ENCODE data around the gene LIPI. TPM values are rescaled to one million over a fixed set of nuclear protein-coding genes. Genes with fewer than 3 reads are reported as not detected.

Gene LIPI
- total and polyA plus RNA-seq, 2 of the 13 experiments (the other 11 are each of a cell fraction or from before 2014, with no cell fraction given) = not detected

DNA sequence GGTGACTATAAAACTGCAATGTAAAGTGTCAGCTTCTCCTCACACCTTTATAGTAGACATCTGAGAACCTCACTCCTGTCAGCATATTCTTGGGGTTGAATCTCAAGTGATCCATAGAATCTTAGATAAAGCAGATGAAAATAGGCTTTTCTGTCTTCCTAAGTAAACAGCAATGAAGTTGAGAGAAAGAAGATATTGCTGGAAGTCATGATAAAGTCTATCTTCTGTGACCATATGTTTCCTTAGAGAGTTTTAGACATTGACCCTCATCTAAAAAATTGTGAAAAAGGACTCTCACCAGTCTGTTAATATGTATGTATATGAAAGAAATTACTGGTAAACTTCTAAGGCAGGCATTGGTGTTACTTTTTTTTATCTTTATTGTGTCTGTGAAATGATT, 66.8 kb downstream of the LIPI start (continued):
- TF ChIP-seq ZNF749 (CRISPR knock-in tag; IDR thresholded peaks at IDR 0.05; ENCODE audit: borderline replicate concordance) (no peak), KDM5B (CRISPR knock-in tag; IDR thresholded peaks at IDR 0.05; ENCODE audit: borderline replicate concordance) (no peak), PHF21A (CRISPR knock-in tag; IDR thresholded peaks at IDR 0.05) (no peak), ZNF878 (CRISPR knock-in tag; IDR thresholded peaks at IDR 0.05) (no peak), MYNN (CRISPR knock-in tag; IDR thresholded peaks at IDR 0.05; ENCODE audit: low read depth) (no peak)
- TF ChIP-seq, protein P1, sequence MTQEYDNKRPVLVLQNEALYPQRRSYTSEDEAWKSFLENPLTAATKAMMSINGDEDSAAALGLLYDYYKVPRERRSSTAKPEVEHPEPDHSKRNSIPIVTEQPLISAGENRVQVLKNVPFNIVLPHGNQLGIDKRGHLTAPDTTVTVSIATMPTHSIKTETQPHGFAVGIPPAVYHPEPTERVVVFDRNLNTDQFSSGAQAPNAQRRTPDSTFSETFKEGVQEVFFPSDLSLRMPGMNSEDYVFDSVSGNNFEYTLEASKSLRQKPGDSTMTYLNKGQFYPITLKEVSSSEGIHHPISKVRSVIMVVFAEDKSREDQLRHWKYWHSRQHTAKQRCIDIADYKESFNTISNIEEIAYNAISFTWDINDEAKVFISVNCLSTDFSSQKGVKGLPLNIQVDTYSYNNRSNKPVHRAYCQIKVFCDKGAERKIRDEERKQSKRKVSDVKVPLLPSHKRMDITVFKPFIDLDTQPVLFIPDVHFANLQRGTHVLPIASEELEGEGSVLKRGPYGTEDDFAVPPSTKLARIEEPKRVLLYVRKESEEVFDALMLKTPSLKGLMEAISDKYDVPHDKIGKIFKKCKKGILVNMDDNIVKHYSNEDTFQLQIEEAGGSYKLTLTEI (CRISPR knock-in tag; conservative IDR thresholded peaks at IDR 0.05) = no peak

DNA sequence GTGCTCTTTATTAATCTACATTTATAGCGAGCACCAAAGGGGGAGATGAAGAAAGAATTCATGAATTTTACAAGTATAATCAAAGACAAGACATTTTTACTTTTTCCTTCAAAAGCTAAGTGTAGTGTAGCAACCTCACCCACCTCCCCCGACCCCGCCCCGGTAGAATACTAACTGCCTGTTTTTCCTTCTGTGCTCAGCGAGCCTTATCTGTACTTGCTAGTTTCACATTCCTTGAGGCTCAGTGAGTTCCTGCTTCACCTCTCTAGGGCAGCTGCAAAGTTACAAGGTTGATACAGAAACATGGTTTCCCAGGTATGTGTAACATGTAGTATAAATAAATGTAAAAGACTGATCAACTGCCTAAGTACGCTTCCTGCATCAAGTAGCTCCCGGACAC, 86.5 kb downstream of the LIPI start:
- DNase-seq (ENCODE audit: low spot score) (no peak), FAIRE-seq (no peak), ATAC-seq (no peak)
- Histone ChIP-seq H3K79me2 (ENCODE audit: insufficient read depth, low read length) (no peaks in the 10 kb centered on the region), H3K36me3 (replicated peaks in 1 of 2; ENCODE audit: control insufficient read depth in 1 of 2, insufficient read depth in 2 of 2, low read length in 2 of 2) (no peaks in the 10 kb centered on the region), H3K4me3 (replicated peaks in 1 of 3; ENCODE audit: insufficient read depth in 1 of 3, low read depth in 2 of 3, low read length in 3 of 3) (no peak overlapping the region), H3K27ac (ENCODE audit: extremely low read length, insufficient read depth, low read length) (no peak overlapping the region), H4K20me1 (ENCODE audit: insufficient read depth, low read length) (no peaks in the 10 kb centered on the region), H2AFZ (ENCODE audit: low read length) (no peak overlapping the region), H3K9ac (ENCODE audit: insufficient read depth, low read depth, low read length) (no peak overlapping the region), H3K27me3 (ENCODE audit: control insufficient read depth in 1 of 2, insufficient read depth in 2 of 2, low read length in 2 of 2) (no peaks in the 10 kb centered on the region), H3K9me3 (ENCODE audit: low read length) (no peaks in the 10 kb centered on the region), H3K4me1 (ENCODE audit: insufficient read depth, low read length) (peaks cover 8% of the 10 kb centered on the region; the same call in 1 of the 2 replicates), H3K4me2 (ENCODE audit: low read depth, low read length) (no peak overlapping the region)
- POLR2A ChIA-PET = no interaction called here
- WGBS (ENCODE audit: low lambda C conversion rate) = 93% methylated on average over 7 of the region's 7 CpGs
- in situ Hi-C loops (cut with HindIII; ENCODE audit: extremely low pct_ligation_motif_present, low pct_unique_long_range_greater_than_20kb) = no loop called here
- CTCF ChIA-PET (ENCODE audit: low intra/inter-chr PET ratio, low total read pairs) = no interaction called here
- TF ChIP-seq, protein P2, sequence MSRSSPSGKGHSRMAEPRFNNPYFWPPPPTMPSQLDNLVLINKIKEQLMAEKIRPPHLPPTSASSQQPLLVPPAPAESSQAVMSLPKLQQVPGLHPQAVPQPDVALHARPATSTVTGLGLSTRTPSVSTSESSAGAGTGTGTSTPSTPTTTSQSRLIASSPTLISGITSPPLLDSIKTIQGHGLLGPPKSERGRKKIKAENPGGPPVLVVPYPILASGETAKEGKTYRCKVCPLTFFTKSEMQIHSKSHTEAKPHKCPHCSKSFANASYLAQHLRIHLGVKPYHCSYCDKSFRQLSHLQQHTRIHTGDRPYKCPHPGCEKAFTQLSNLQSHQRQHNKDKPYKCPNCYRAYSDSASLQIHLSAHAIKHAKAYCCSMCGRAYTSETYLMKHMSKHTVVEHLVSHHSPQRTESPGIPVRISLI (CRISPR knock-in tag; IDR thresholded peaks at IDR 0.05; ENCODE audit: borderline replicate concordance) = no peak
- TF ChIP-seq, protein P3, sequence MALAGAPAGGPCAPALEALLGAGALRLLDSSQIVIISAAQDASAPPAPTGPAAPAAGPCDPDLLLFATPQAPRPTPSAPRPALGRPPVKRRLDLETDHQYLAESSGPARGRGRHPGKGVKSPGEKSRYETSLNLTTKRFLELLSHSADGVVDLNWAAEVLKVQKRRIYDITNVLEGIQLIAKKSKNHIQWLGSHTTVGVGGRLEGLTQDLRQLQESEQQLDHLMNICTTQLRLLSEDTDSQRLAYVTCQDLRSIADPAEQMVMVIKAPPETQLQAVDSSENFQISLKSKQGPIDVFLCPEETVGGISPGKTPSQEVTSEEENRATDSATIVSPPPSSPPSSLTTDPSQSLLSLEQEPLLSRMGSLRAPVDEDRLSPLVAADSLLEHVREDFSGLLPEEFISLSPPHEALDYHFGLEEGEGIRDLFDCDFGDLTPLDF (CRISPR knock-in tag; IDR thresholded peaks at IDR 0.05) = no peak
- TF ChIP-seq RFX3 (CRISPR knock-in tag; IDR thresholded peaks at IDR 0.05) = no peak
- TF ChIP-seq, protein P4, sequence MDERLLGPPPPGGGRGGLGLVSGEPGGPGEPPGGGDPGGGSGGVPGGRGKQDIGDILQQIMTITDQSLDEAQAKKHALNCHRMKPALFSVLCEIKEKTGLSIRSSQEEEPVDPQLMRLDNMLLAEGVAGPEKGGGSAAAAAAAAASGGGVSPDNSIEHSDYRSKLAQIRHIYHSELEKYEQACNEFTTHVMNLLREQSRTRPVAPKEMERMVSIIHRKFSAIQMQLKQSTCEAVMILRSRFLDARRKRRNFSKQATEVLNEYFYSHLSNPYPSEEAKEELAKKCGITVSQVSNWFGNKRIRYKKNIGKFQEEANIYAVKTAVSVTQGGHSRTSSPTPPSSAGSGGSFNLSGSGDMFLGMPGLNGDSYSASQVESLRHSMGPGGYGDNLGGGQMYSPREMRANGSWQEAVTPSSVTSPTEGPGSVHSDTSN (CRISPR knock-in tag; IDR thresholded peaks at IDR 0.05) = no peak
- TF ChIP-seq ZNF792 (CRISPR knock-in tag; IDR thresholded peaks at IDR 0.05) = no peak
- no peak for TF ChIP-seq ZMAT3 (CRISPR knock-in tag; conservative IDR thresholded peaks at IDR 0.05)
- no peak for TF ChIP-seq ZFX (CRISPR knock-in tag; IDR thresholded peaks at IDR 0.05; ENCODE audit: low read depth)
- no peak for TF ChIP-seq CEBPB (IDR thresholded peaks at IDR 0.05; ENCODE audit: borderline replicate concordance, low read depth, low read length)
- TF ChIP-seq, protein P5, sequence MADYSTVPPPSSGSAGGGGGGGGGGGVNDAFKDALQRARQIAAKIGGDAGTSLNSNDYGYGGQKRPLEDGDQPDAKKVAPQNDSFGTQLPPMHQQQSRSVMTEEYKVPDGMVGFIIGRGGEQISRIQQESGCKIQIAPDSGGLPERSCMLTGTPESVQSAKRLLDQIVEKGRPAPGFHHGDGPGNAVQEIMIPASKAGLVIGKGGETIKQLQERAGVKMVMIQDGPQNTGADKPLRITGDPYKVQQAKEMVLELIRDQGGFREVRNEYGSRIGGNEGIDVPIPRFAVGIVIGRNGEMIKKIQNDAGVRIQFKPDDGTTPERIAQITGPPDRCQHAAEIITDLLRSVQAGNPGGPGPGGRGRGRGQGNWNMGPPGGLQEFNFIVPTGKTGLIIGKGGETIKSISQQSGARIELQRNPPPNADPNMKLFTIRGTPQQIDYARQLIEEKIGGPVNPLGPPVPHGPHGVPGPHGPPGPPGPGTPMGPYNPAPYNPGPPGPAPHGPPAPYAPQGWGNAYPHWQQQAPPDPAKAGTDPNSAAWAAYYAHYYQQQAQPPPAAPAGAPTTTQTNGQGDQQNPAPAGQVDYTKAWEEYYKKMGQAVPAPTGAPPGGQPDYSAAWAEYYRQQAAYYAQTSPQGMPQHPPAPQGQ (CRISPR knock-in tag; IDR thresholded peaks at IDR 0.05; ENCODE audit: borderline replicate concordance) = no peak
- TF ChIP-seq ZBTB38 (CRISPR knock-in tag; IDR thresholded peaks at IDR 0.05) = no peak
- no peak for TF ChIP-seq ZNF337 (CRISPR knock-in tag; IDR thresholded peaks at IDR 0.05; ENCODE audit: borderline replicate concordance, low read depth)
- no peak for TF ChIP-seq JUND (CRISPR knock-in tag; IDR thresholded peaks at IDR 0.05)
- BruUV-seq (replicated peaks) = no TSS peak
- intact Hi-C loops (cut with micrococcal nuclease; ENCODE audit: unreplicated experiment) = no loop called here

All from HepG2 (cell line).